HEK293T (cell line): Measurements from ENCODE around the gene DIDO1.

ENCODE experiments used
- ELF4 ChIP-seq: fragments of 450-650 bp; IDR thresholded peaks from 2 replicates; pipeline ENCODE4 v1.6.1; 2017; ENCODE audit warnings: antibody characterized with exemption
- FOXA1 ChIP-seq: fragments of 450-650 bp; IDR thresholded peaks from 2 replicates; pipeline ENCODE4 v1.6.1; 2016; ENCODE audit warnings: mild to moderate bottlenecking
- FOXM1 ChIP-seq: fragments of 450-650 bp; IDR thresholded peaks from 2 replicates; pipeline ENCODE4 v1.6.1; 2017; ENCODE audit warnings: mild to moderate bottlenecking, borderline replicate concordance
- L3MBTL2 ChIP-seq: fragments of 450-650 bp; conservative IDR thresholded peaks from 2 replicates; pipeline ENCODE4 v1.6.1; 2016; ENCODE audit warnings: mild to moderate bottlenecking
- NFRKB ChIP-seq: fragments of 450-650 bp; IDR thresholded peaks from 2 replicates; pipeline ENCODE4 v1.6.1; 2016; ENCODE audit warnings: mild to moderate bottlenecking, moderate library complexity
- PKNOX1 ChIP-seq: fragments of 450-650 bp; IDR thresholded peaks from 2 replicates; pipeline ENCODE4 v1.6.1; 2016

- TF ChIP-seq PKNOX1 = no peak
- no peak for TF ChIP-seq FOXM1
- no peak for TF ChIP-seq L3MBTL2
- TF ChIP-seq NFRKB = no peak
- no peak for TF ChIP-seq FOXA1
- TF ChIP-seq ELF4 = no peak
Observed at GRCh38 chr20:62964700-62965099, 38.4 kb upstream of the DIDO1 start.
